ENCODE results near the gene PPP1R37.

DNA sequence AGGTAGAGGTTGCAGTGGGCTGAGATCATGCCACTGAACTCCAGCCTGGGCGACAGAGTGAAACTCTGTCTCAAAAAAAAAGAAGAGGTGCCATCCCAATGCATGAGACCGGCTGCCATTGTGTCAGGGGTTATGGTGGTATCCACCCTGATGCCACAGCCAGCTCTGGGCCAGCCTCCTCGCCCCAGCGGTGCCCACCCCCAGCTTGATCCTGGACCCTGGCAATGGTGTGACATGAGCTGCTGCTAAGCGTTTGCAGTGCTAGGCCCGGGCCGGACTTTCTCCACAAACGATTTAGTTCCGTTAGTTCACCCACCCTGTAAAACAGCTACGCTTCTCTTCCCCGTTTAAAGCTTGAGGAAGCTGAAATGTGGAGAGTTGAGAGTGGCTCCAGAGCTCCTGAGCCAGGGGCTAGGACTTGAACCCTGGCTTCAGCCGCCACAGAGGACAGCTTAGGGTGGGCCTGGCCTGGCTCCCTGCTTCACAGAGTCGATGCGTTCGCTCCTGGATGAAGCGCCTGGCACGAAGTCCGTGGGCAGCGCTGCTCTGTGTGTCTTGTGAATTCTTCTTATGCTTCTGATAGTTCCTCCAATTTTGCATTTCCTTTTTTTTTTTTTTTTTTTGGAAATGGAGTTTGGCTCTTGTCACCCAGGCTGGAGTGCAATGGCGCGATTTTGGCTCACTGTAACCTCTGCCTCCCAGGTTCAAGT lies 42.4 kb downstream of the PPP1R37 start:
- no peak for TF ChIP-seq POLR2A (IDR thresholded peaks at IDR 0.05)
- TF ChIP-seq, protein P1, sequence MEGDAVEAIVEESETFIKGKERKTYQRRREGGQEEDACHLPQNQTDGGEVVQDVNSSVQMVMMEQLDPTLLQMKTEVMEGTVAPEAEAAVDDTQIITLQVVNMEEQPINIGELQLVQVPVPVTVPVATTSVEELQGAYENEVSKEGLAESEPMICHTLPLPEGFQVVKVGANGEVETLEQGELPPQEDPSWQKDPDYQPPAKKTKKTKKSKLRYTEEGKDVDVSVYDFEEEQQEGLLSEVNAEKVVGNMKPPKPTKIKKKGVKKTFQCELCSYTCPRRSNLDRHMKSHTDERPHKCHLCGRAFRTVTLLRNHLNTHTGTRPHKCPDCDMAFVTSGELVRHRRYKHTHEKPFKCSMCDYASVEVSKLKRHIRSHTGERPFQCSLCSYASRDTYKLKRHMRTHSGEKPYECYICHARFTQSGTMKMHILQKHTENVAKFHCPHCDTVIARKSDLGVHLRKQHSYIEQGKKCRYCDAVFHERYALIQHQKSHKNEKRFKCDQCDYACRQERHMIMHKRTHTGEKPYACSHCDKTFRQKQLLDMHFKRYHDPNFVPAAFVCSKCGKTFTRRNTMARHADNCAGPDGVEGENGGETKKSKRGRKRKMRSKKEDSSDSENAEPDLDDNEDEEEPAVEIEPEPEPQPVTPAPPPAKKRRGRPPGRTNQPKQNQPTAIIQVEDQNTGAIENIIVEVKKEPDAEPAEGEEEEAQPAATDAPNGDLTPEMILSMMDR (IDR thresholded peaks at IDR 0.05) = no peak

Measured in uterus (tissue), 2 donors.